ENCODE results near the gene PDIA2. TPM values are rescaled to one million over a fixed set of nuclear protein-coding genes. Genes with fewer than 3 reads are reported as not detected.

Gene PDIA2
- total RNA-seq, 4 donors from 2014 or later, result 0.22 to 0.94 TPM; not detected in 2

- no peak for TF ChIP-seq CTCF (IDR thresholded peaks at IDR 0.05; ENCODE audit: low read depth)
These were observed 31.4 kb downstream of the PDIA2 start for GRCh38 chr16:314351-314750.

- no peak for TF ChIP-seq CTCF (IDR thresholded peaks at IDR 0.05; ENCODE audit: low read depth)
These were observed 31.9 kb downstream of the PDIA2 start for GRCh38 chr16:314795-315299.

GRCh38 chr16:316741-317464, 33.9 kb downstream of the PDIA2 start:
- TF ChIP-seq CTCF (IDR thresholded peaks at IDR 0.05; ENCODE audit: low read depth), result no peak

GRCh38 chr16:317583-317982, 34.6 kb downstream of the PDIA2 start:
- TF ChIP-seq CTCF (IDR thresholded peaks at IDR 0.05; ENCODE audit: low read depth), result no peak

- TF ChIP-seq CTCF (IDR thresholded peaks at IDR 0.05; ENCODE audit: low read depth), result no peak
These were observed 35.7 kb downstream of the PDIA2 start for GRCh38 chr16:318628-319027.

GRCh38 chr16:320206-320605, 37.2 kb downstream of the PDIA2 start:
- TF ChIP-seq CTCF (IDR thresholded peaks at IDR 0.05; ENCODE audit: low read depth), result no peak

- TF ChIP-seq CTCF (IDR thresholded peaks at IDR 0.05; ENCODE audit: low read depth), result no peak
These were observed 38.6 kb downstream of the PDIA2 start for GRCh38 chr16:321532-321931.
